Peyer's patch (tissue), 4 donors: Measurements from ENCODE around the gene TOPBP1. TPM values are rescaled to one million over a fixed set of nuclear protein-coding genes. Genes with fewer than 3 reads are reported as not detected.

Experiments
- DNase-seq, 3 donors: peaks; one replicate each; pipeline ENCODE4 v3.0.0-alpha.2; 2017 to 2019
- H3K27ac ChIP-seq, 4 donors: fragments of 200-600 bp; sonication (generic); one replicate each; pipeline ENCODE4 v1.5.1; 2016 to 2019
- H3K27me3 ChIP-seq, 2 donors: fragments of 200-600 bp; sonication (generic); one replicate each; pipeline ENCODE4 v1.5.1; 2019
- H3K36me3 ChIP-seq, 3 donors: fragments of 200-600 bp; sonication (generic); one replicate each; pipeline ENCODE4 v1.5.1; 2016 to 2019
- H3K4me1 ChIP-seq, 4 donors: fragments of 200-600 bp; sonication (generic); one replicate each; pipeline ENCODE4 v1.5.1; 2016 to 2019
- H3K4me3 ChIP-seq, 4 donors: fragments of 200-600 bp; sonication (generic); 1 replicate in 3 of 4; 2 replicates in 1 of 4; pipeline ENCODE4 v1.5.1; 2016 to 2019; ENCODE audit warnings: mild to moderate bottlenecking in 1 of 4
- H3K9me3 ChIP-seq, 4 donors: fragments of 200-600 bp; sonication (generic); one replicate each; pipeline ENCODE4 v1.5.1; 2016 to 2019; ENCODE audit warnings: mild to moderate bottlenecking in 1 of 4
- CTCF ChIP-seq, 6 experiments: fragments of 450-650 bp in 4 of 6; fragments of 200-600 bp in 2 of 6; sonication (generic) in 1 of 6; IDR thresholded peaks; one replicate each; pipeline ENCODE4 v1.5.1; 2017 to 2019; ENCODE audit warnings: antibody characterized with exemption in 6 of 6, mild to moderate bottlenecking in 3 of 6, moderate library complexity in 1 of 6
- POLR2A ChIP-seq, 2 donors: fragments of 450-650 bp; IDR thresholded peaks; one replicate each; pipeline ENCODE4 v1.5.1; 2017; ENCODE audit warnings: antibody characterized with exemption in 2 of 2, mild to moderate bottlenecking in 2 of 2, moderate library complexity in 2 of 2
- total RNA-seq, 4 donors: library from RNA; depleted of rRNA; stranded (reverse); fragments of >200 nt; gene quantifications; one replicate each; pipeline ENCODE4 v1.1.0, GENCODE V29; 2016

TOPBP1 gene
- total RNA-seq, 4 donors from 2014 or later: 22.6 to 57.8 (median 40.7) TPM

GRCh38 chr3:133701435-133702358 is 40.0 kb upstream of the TOPBP1 start:
- Histone ChIP-seq H3K27ac (no peak overlapping the region), H3K4me1 (no peaks in the 10 kb centered on the region), H3K36me3 (no peaks in the 10 kb centered on the region), H3K4me3 (no peak overlapping the region), H3K9me3 (no peaks in the 10 kb centered on the region), H3K27me3 (no peaks in the 10 kb centered on the region)
- no peak for DNase-seq
- no peak for TF ChIP-seq POLR2A (IDR thresholded peaks at IDR 0.05)
- no peak for TF ChIP-seq CTCF (IDR thresholded peaks at IDR 0.05)

- TF ChIP-seq POLR2A (IDR thresholded peaks at IDR 0.05): no peak
- TF ChIP-seq CTCF (IDR thresholded peaks at IDR 0.05): no peak
Measured at GRCh38 chr3:133700351-133700750, 38.6 kb upstream of the TOPBP1 start.

GRCh38 chr3:133699903-133700302 is 38.2 kb upstream of the TOPBP1 start:
- no peaks in the 10 kb centered on the region for H3K36me3 ChIP-seq
- H3K9me3 ChIP-seq: no peaks in the 10 kb centered on the region
- no peak overlapping the region for H3K27ac ChIP-seq
- no peaks in the 10 kb centered on the region for H3K27me3 ChIP-seq
- no peak for DNase-seq
- TF ChIP-seq CTCF (IDR thresholded peaks at IDR 0.05) (no peak), POLR2A (IDR thresholded peaks at IDR 0.05) (no peak)
- no peaks in the 10 kb centered on the region for H3K4me1 ChIP-seq
- H3K4me3 ChIP-seq: no peak overlapping the region

More at GRCh38 chr3:133700351-133700750, 38.6 kb upstream of the TOPBP1 start:
- Histone ChIP-seq H3K4me3 (no peak overlapping the region), H3K36me3 (no peaks in the 10 kb centered on the region), H3K27ac (no peak overlapping the region), H3K4me1 (no peaks in the 10 kb centered on the region), H3K27me3 (no peaks in the 10 kb centered on the region), H3K9me3 (no peaks in the 10 kb centered on the region)
- DNase-seq: no peak

- Histone ChIP-seq H3K4me3 (no peak overlapping the region), H3K9me3 (no peaks in the 10 kb centered on the region), H3K36me3 (no peaks in the 10 kb centered on the region), H3K27ac (no peak overlapping the region), H3K4me1 (no peaks in the 10 kb centered on the region), H3K27me3 (no peaks in the 10 kb centered on the region)
- no peak for DNase-seq
- TF ChIP-seq POLR2A (IDR thresholded peaks at IDR 0.05) (no peak), CTCF (IDR thresholded peaks at IDR 0.05) (no peak)
Measured at GRCh38 chr3:133699467-133699866, 37.7 kb upstream of the TOPBP1 start.

- no peak for DNase-seq
- TF ChIP-seq POLR2A (IDR thresholded peaks at IDR 0.05) (no peak), CTCF (IDR thresholded peaks at IDR 0.05) (no peak)
- Histone ChIP-seq H3K9me3 (no peaks in the 10 kb centered on the region), H3K36me3 (no peaks in the 10 kb centered on the region), H3K27me3 (no peaks in the 10 kb centered on the region), H3K4me3 (no peak overlapping the region), H3K27ac (no peak overlapping the region), H3K4me1 (no peaks in the 10 kb centered on the region)
Measured at GRCh38 chr3:133697960-133698359, 36.2 kb upstream of the TOPBP1 start.
